Activated naive CD8-positive, alpha-beta T cell treated with anti-CD3 and anti-CD28 coated beads, Interleukin-2, amount 50 U/mL, for 24 hours (primary cell): Measurements from ENCODE around the gene ATG9B.
A peak's percentile ranks its signal among the peaks of the same experiment; 100 is the strongest.

ENCODE experiments used
- ATAC-seq: fragments of 150-1000 bp; cut with Tn5 transposase; one replicate; pipeline ENCODE4 v1.10.0; 2021
- DNase-seq: peaks from one replicate; pipeline ENCODE4 v3.0.0; 2021
- H3K27ac Mint-ChIP-seq: one replicate; pipeline ENCODE4 v1.8.0; 2021; ENCODE audit warnings: mild to moderate bottlenecking, mixed read lengths
- H3K27me3 Mint-ChIP-seq: one replicate; pipeline ENCODE4 v1.8.0; 2021; ENCODE audit warnings: mixed read lengths
- H3K36me3 Mint-ChIP-seq: one replicate; pipeline ENCODE4 v1.8.0; 2021; ENCODE audit warnings: low read depth, mixed read lengths
- H3K4me1 Mint-ChIP-seq: one replicate; pipeline ENCODE4 v1.8.0; 2021; ENCODE audit warnings: mixed read lengths
- H3K4me3 Mint-ChIP-seq: one replicate; pipeline ENCODE4 v1.8.0; 2021; ENCODE audit warnings: mild to moderate bottlenecking, moderate library complexity, mixed read lengths
- H3K9me3 Mint-ChIP-seq: one replicate; pipeline ENCODE4 v1.8.0; 2021; ENCODE audit warnings: mixed read lengths

The ATG9B gene

DNA sequence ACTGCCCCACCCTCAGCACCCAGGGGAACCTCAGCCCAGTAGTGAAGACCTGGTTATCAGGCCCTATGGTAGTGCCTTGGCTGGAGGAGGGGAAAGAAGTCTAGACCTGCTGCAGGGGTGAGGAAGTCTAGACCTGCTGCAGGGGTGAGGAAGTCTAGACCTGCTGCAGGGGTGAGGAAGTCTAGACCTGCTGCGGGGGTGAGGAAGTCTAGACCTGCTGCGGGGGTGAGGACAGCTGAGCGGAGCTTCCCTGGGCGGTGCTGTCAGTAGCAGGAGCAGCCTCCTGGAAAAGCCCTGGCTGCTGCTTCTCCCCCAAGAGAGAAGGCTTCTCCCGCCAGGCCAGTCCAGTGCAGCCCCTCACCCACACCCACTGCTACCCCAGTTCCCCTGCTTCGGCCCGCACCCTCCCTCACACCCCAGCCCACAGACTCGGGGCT, 27.2 kb downstream of the ATG9B start:
- H3K4me3 Mint-ChIP-seq = no peak overlapping the region
- H3K27me3 Mint-ChIP-seq = peaks cover 4% of the 10 kb centered on the region
- H3K27ac Mint-ChIP-seq = no peak overlapping the region
- H3K4me1 Mint-ChIP-seq = peaks cover 21% of the 10 kb centered on the region
- ATAC-seq = no peak
- H3K9me3 Mint-ChIP-seq = no peaks in the 10 kb centered on the region
- no peaks in the 10 kb centered on the region for H3K36me3 Mint-ChIP-seq
- no peak for DNase-seq

DNA sequence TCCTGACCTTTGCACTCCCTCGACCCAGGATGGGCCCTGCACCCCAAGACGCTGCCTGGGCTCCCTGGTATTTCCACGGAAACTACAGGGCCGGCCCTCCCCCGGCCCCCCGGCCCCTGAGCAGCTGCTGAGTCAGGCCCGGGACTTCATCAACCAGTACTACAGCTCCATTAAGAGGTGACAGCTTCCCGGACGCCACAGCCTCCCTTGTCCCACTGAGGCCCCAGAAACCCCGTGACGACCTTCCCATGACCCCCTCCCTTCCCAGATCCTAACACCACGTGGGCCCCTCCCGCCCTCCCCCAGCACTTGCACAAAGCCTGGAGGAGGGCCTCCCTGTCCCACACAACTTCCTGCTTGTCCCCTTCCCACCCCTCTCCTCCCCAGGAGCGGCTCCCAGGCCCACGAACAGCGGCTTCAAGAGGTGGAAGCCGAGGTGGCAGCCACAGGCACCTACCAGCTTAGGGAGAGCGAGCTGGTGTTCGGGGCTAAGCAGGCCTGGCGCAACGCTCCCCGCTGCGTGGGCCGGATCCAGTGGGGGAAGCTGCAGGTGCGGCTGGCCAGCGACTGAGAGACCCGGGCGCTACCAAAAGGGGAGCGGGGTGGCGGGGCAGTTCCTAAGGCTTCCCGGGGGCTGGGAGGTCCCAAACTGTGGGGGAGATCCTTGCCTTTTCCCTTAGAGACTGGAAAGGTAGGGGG, 27.8 kb downstream of the ATG9B start:
- no peak overlapping the region for H3K27ac Mint-ChIP-seq
- H3K36me3 Mint-ChIP-seq = no peaks in the 10 kb centered on the region
- H3K27me3 Mint-ChIP-seq = peaks cover 4% of the 10 kb centered on the region
- DNase-seq (no peak), ATAC-seq (no peak)
- H3K4me1 Mint-ChIP-seq = peaks cover 21% of the 10 kb centered on the region
- no peaks in the 10 kb centered on the region for H3K9me3 Mint-ChIP-seq
- H3K4me3 Mint-ChIP-seq = no peak overlapping the region

DNA sequence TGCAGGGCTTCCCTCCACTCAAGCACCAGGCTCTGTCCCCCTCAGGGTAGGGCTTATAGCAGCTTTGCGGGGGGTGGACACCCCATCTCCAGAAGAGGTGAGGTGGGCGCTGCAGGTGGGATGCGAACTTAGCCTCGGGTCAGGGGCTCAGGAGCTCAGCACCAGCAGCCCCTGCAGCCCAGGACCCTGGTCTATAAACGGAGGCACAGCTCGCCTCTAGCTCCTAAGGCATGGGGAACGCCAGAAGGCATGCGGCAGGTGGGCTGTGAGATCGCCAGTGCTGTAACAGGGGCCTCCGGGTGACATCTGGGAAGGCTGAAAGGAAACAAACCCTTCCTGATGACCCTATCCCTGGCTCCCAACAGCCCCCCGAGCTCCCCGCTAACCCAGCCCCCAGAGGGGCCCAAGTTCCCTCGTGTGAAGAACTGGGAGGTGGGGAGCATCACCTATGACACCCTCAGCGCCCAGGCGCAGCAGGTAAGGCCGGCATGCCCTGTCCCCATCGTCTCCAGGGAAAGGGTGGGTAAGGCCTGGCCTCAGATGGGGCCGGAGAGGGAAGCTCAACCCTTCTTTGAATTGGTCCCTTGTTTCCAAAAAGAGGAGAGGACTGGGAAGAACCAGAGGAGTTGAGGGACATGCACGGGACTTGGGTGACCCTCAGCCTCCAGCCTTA, 29.3 kb downstream of the ATG9B start:
- Mint-ChIP-seq H3K9me3 (peaks cover 15% of the 10 kb centered on the region), H3K27ac (no peak overlapping the region), H3K4me1 (peaks cover 21% of the 10 kb centered on the region), H3K4me3 (no peak overlapping the region), H3K27me3 (peaks cover 4% of the 10 kb centered on the region), H3K36me3 (no peaks in the 10 kb centered on the region)
- ATAC-seq (no peak), DNase-seq (no peak)

DNA sequence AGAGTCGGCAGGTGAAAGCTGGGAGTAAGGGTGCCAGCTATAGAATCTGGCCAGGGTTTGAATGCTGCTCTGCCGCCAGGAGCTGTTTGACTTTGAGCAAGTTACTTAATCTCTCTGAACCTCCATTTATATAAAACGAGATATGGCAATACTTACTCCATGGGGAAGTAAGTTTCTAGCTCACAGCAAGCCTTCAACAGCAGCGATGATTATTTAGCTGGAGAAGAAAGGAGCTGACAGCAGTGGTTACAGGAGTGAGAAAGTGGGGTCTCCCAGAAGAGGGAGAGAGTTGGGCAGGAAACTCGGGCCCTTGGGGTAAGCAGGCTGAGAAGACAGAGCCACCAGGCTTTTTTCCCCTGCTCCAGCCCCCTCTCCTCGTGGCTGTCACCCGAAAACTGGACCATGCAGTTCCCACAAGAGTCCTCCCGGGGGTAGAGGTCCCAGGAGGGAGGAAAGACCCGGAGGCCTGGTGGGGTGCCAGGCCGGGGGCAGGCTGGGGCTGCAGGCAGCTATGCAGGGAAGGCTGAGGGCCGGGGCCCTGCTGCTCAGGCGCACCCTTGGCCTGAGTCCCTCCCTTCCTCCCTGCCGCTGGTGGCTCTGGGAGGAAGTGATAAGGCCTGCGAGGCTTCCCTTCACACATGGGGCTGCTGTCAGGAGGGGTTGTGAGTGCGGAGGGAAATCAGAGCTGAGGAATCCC, 30.0 kb downstream of the ATG9B start:
- Mint-ChIP-seq H3K27me3 (peaks cover 4% of the 10 kb centered on the region), H3K36me3 (no peaks in the 10 kb centered on the region), H3K4me1 (peaks cover 21% of the 10 kb centered on the region), H3K27ac (no peak overlapping the region), H3K9me3 (peaks cover 17% of the 10 kb centered on the region), H3K4me3 (no peak overlapping the region)
- ATAC-seq = peak; percentile 42
- DNase-seq = no peak

DNA sequence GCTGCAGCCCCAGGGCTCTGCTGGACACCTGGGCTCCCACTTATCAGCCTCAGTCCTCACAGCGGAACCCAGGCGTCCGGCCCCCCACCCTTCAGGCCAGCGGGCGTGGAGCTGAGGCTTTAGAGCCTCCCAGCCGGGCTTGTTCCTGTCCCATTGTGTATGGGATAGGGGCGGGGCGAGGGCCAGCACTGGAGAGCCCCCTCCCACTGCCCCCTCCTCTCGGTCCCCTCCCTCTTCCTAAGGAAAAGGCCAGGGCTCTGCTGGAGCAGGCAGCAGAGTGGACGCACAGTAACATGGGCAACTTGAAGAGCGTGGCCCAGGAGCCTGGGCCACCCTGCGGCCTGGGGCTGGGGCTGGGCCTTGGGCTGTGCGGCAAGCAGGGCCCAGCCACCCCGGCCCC, 30.8 kb downstream of the ATG9B start:
- Mint-ChIP-seq H3K4me1 (peaks cover 21% of the 10 kb centered on the region), H3K4me3 (no peak overlapping the region), H3K27me3 (peaks cover 6% of the 10 kb centered on the region), H3K27ac (no peak overlapping the region), H3K36me3 (no peaks in the 10 kb centered on the region), H3K9me3 (peaks cover 17% of the 10 kb centered on the region)
- DNase-seq (no peak), ATAC-seq (no peak)

DNA sequence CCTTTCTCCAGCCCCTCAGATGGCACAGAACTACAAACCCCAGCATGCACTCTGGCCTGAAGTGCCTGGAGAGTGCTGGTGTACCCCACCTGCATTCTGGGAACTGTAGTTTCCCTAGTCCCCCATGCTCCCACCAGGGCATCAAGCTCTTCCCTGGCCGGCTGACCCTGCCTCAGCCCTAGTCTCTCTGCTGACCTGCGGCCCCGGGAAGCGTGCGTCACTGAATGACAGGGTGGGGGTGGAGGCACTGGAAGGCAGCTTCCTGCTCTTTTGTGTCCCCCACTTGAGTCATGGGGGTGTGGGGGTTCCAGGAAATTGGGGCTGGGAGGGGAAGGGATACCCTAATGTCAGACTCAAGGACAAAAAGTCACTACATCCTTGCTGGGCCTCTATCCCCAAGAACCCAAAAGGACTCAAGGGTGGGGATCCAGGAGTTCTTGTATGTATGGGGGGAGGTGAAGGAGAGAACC, 31.4 kb downstream of the ATG9B start:
- Mint-ChIP-seq H3K27me3 (peaks cover 10% of the 10 kb centered on the region), H3K27ac (peak overlapping the region; percentile 58), H3K36me3 (no peaks in the 10 kb centered on the region), H3K4me3 (no peak overlapping the region), H3K4me1 (peaks cover 21% of the 10 kb centered on the region), H3K9me3 (peaks cover 17% of the 10 kb centered on the region)
- DNase-seq (no peak), ATAC-seq (peak; percentile 45)

DNA sequence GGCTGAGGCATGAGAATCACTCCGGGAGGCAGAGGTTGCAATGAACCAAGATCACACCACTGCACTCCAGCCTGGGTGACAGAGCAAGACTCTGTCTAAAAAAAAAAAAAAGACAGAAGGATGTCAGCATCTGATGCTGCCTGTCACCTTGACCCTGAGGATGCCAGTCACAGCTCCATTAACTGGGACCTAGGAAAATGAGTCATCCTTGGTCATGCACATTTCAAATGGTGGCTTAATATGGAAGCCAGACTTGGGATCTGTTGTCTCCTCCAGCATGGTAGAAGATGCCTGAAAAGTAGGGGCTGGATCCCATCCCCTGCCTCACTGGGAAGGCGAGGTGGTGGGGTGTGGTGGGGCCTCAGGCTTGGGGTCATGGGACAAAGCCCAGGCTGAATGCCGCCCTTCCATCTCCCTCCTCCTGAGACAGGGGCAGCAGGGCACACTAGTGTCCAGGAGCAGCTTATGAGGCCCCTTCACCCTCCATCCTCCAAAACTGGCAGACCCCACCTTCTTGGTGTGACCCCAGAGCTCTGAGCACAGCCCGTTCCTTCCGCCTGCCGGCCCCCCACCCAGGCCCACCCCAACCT, 32.1 kb downstream of the ATG9B start:
- H3K4me3 Mint-ChIP-seq = no peak overlapping the region
- ATAC-seq (no peak), DNase-seq (no peak)
- H3K36me3 Mint-ChIP-seq = no peaks in the 10 kb centered on the region
- peaks cover 17% of the 10 kb centered on the region for H3K9me3 Mint-ChIP-seq
- H3K4me1 Mint-ChIP-seq = peaks cover 14% of the 10 kb centered on the region
- H3K27ac Mint-ChIP-seq = no peak overlapping the region
- peaks cover 6% of the 10 kb centered on the region for H3K27me3 Mint-ChIP-seq

DNA sequence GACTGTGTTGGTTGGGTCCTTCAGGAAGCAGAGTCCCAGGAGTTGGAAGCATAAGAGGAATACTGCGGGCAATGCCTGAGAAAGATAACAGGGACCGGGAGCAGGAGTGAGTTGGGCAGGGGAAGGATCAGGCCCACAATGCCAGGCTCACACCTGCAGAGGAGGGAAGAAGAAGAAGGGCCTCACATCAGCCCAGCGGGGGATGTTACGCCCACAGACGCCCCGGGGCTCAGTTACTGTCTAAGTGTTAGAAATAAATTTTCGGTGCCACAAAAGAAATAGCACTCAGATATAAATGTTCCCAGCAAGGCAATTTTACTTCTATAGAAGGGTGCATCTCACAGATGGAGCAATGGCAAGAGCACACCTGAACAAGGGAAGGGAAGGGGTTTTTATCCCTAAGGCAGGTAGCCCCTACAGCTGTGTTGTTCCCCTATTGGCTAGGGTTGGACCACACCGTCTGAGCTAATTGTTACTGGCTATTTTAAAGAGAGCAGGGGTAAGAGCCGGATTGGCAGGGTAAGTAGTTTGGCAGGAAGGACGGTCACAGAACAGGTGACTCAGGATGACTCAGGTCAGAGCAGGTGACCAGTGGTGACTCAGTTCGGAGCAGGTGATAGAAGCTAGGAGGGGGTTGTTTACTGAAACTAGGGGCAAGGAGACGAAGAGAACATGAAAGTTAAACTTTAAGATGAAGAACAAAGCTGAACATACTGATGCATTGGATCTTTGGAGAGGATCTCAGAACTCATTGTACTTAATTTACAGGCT, 33.7 kb downstream of the ATG9B start, which contains the start of gene NOS3:
Gene NOS3, plus strand, starts transcription at position 602 of the 771 bp plus-strand sequence. CDS start 2,787 bp downstream, outside the sequence.
- Mint-ChIP-seq H3K4me3 (no peak within 1 kb of the TSS), H3K27me3 (peaks cover 6% of the 10 kb centered on the region), H3K9me3 (peaks cover 17% of the 10 kb centered on the region), H3K27ac (no peak within 1 kb of the TSS), H3K4me1 (peaks cover 15% of the 10 kb centered on the region), H3K36me3 (no peaks in the 10 kb centered on the region)
- DNase-seq (no peak), ATAC-seq (no peak)

DNA sequence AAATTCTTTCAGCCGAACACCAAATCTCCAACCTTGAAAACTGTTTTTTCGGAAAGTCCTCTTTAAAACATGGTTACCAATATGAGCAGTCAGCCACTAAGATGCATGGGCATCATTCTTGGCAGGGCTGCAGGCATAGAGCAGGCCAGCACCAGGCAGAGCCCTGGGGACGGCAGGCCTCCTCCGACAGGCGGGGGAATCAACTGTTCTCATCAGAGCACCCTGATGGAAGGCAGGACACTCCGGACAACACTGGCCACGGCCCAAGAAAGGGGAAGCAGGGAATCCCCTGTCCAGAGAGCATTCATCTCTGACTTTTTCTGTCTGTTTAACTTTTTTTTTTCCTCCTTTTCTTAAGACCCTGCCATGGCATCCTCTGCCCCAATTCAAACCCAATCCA, 34.8 kb downstream of the ATG9B start:
- peaks cover 17% of the 10 kb centered on the region for H3K9me3 Mint-ChIP-seq
- no peaks in the 10 kb centered on the region for H3K36me3 Mint-ChIP-seq
- H3K27me3 Mint-ChIP-seq = peaks cover 8% of the 10 kb centered on the region
- ATAC-seq (no peak), DNase-seq (no peak)
- peaks cover 13% of the 10 kb centered on the region for H3K4me1 Mint-ChIP-seq
- no peak overlapping the region for H3K4me3 Mint-ChIP-seq
- no peak overlapping the region for H3K27ac Mint-ChIP-seq

DNA sequence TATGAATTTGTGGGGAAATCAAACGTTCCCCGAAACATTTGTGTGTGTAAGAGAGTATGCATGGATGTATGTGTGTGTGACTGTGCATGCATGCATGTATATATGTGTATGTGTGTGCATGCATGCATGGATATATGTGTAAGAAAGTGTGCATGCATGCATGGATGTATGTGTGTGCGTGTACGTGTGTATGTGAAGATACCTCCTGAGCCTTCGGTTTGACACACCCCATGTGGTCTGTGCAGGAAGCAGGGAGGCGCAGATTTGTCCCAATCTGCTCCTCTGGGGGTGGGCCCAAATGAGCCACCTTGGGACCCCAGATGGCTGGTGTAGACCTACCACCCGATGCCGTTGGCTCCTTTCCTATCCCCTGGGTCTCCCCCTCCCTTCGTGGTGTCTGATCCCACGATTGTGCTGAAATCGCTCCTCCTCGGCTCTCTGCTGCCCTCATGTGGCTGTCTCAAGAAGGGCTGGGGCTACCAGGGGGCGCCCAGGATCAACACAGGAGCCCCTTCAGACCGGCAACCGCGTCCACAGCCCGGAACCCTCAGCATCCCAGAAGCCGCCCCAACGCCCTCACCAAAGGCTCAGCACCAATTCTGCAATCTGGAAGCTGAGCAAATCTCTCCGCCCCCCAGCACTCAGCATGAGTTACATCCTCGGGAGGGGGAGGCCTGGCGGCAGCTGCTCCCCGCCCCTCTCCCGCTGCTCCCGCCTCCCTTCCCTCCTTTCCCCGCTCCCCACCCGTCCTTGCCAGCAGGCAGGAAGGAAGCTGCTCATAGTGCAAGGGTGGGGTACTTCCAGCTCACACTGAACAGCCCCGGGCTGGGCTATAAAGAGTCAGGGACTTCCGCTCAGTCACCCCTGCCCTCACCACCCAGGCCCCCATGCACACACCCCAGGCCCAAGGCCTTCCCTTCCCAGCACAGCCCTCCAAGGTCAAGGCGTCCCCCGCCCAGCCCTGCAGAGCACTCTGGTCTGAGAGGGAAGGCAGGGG, 35.8 kb downstream of the ATG9B start:
- H3K9me3 Mint-ChIP-seq = peaks cover 17% of the 10 kb centered on the region
- no peaks in the 10 kb centered on the region for H3K36me3 Mint-ChIP-seq
- peak overlapping the region; percentile 26 for H3K4me3 Mint-ChIP-seq
- DNase-seq (peak; percentile 81), ATAC-seq (peak; percentile 58)
- H3K4me1 Mint-ChIP-seq = peaks cover 13% of the 10 kb centered on the region
- peaks cover 12% of the 10 kb centered on the region for H3K27me3 Mint-ChIP-seq
- no peak overlapping the region for H3K27ac Mint-ChIP-seq

DNA sequence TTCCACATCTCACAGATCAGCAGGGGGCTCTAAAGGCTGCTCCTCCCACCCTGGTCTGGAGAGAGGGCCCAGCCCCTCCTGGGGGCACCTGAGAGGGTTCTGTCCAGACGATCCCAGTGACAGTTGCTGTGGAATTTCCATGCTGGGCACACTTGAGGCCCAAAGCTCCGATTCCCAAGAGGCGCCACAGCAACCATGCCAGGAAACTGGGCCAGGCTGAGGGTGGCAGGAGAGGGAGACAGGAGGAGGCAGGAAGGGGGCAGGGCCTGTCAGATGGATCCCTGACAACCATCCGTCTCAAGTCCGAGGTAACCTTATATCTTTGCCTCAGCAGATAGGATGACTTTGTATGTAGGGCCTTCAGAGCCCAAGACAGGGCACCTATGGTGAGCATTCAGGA, 37.7 kb downstream of the ATG9B start:
- no peak overlapping the region for H3K27ac Mint-ChIP-seq
- no peaks in the 10 kb centered on the region for H3K36me3 Mint-ChIP-seq
- H3K9me3 Mint-ChIP-seq = peaks cover 17% of the 10 kb centered on the region
- ATAC-seq (no peak), DNase-seq (no peak)
- no peak overlapping the region for H3K4me3 Mint-ChIP-seq
- peaks cover 13% of the 10 kb centered on the region for H3K4me1 Mint-ChIP-seq
- peaks cover 29% of the 10 kb centered on the region for H3K27me3 Mint-ChIP-seq

DNA sequence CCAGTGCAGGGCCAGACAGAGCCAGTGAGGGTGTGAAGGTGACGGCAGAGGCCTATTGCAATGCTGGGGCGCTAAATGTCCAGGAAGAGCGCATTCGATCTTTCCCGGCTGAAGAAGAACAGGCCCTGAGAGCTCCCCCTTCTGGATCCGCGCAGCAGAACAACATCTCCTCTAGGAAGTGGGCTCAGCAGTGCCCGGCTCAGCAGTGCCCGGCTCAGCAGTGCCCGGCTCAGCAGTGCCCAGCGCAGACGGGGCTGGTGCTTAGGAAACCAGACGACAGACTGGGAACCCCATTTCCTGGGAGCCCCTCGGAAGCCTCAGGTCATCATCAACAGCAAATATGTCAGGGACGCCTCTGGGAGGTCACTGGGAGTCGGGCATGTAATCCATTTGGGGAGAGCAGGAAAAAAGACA, 38.2 kb downstream of the ATG9B start:
- no peak overlapping the region for H3K4me3 Mint-ChIP-seq
- H3K27me3 Mint-ChIP-seq = peaks cover 33% of the 10 kb centered on the region
- no peak overlapping the region for H3K27ac Mint-ChIP-seq
- DNase-seq (peak; percentile 68), ATAC-seq (no peak)
- H3K9me3 Mint-ChIP-seq = peaks cover 13% of the 10 kb centered on the region
- H3K36me3 Mint-ChIP-seq = no peaks in the 10 kb centered on the region
- H3K4me1 Mint-ChIP-seq = peaks cover 13% of the 10 kb centered on the region

DNA sequence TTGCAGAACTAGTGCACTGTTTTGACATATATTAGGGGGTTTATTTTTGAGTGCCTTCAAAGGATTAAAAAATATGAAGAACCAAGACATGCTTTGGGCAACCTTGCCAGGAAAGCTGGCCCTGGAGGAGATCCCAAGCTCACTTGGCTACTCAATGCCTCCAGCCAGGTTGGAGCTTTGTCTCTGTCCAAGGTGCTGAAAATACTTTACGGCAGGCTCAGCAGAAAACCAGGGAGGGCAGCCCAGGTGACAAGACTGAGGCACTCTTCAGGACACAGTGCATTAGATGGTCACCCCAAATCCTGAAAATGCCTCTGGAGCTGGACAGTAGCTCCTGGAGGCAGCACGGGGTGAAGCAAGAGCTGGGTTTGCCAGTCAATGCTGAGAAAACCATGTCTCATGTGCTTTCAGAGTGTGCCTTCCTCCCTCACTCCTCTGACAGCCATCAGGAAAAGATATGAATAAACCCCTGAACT, 40.4 kb downstream of the ATG9B start:
- Mint-ChIP-seq H3K4me1 (peaks cover 13% of the 10 kb centered on the region), H3K4me3 (no peak overlapping the region), H3K27ac (no peak overlapping the region), H3K27me3 (peaks cover 51% of the 10 kb centered on the region), H3K9me3 (no peaks in the 10 kb centered on the region), H3K36me3 (no peaks in the 10 kb centered on the region)
- ATAC-seq (no peak), DNase-seq (no peak)
